ENCODE measurements around the gene ABLIM3. TPM values are rescaled to one million over a fixed set of nuclear protein-coding genes. Genes with fewer than 3 reads are reported as not detected.

ABLIM3 gene
- total RNA-seq, 2 experiments from 2014 or later = not detected

DNA sequence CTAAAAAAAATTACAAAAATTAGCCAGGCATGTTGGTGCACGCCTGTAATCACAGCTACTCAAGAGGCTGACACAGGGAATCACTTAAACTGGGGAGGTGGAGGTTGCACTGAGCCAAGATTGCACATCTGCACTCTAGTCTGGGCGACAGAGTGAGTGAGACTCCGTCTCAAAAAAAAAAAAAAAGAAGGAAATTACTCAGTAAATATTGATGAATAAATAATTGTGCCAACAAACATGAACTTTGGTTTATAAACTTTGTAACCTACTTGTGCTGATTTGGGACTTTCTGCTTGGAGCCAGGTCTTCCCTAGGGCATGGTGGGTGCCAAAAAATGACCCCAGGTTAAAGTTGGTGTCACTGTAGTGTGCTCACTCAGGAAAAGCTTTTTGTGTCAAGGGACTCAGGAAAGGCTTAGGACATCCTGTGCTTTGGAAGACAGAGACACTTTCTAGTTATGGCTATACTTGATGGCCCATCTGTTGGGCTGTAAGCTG, 19.0 kb downstream of the ABLIM3 start:
- H3K4me3 Mint-ChIP-seq = no peak overlapping the region
- DNase-seq (no peak), ATAC-seq (ENCODE audit: poor library complexity) (no peak)
- Histone ChIP-seq H3K4me3 (ENCODE audit: low read length) (no peak overlapping the region), H3K27ac (ENCODE audit: low read depth in 1 of 2, low read length in 2 of 2) (no peak overlapping the region), H3K27me3 (ENCODE audit: control insufficient read depth in 1 of 2, insufficient read depth in 2 of 2, low read length in 2 of 2) (no peaks in the 10 kb centered on the region), H3K36me3 (ENCODE audit: insufficient read depth, low read length) (no peaks in the 10 kb centered on the region), H3K9me3 (ENCODE audit: control insufficient read depth in 1 of 2, insufficient read depth in 1 of 2, low read length in 2 of 2) (no peaks in the 10 kb centered on the region), H3K4me1 (ENCODE audit: insufficient read depth, low read length) (no peaks in the 10 kb centered on the region)
- no peaks in the 10 kb centered on the region for H3K4me1 Mint-ChIP-seq (ENCODE audit: low read depth)
- TF ChIP-seq, protein P1, sequence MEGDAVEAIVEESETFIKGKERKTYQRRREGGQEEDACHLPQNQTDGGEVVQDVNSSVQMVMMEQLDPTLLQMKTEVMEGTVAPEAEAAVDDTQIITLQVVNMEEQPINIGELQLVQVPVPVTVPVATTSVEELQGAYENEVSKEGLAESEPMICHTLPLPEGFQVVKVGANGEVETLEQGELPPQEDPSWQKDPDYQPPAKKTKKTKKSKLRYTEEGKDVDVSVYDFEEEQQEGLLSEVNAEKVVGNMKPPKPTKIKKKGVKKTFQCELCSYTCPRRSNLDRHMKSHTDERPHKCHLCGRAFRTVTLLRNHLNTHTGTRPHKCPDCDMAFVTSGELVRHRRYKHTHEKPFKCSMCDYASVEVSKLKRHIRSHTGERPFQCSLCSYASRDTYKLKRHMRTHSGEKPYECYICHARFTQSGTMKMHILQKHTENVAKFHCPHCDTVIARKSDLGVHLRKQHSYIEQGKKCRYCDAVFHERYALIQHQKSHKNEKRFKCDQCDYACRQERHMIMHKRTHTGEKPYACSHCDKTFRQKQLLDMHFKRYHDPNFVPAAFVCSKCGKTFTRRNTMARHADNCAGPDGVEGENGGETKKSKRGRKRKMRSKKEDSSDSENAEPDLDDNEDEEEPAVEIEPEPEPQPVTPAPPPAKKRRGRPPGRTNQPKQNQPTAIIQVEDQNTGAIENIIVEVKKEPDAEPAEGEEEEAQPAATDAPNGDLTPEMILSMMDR (IDR thresholded peaks at IDR 0.05) = no peak
- no peaks in the 10 kb centered on the region for H3K9me3 Mint-ChIP-seq
- H3K27me3 Mint-ChIP-seq = no peaks in the 10 kb centered on the region
- CTCF ChIA-PET = no interaction called here
- POLR2A ChIA-PET = no interaction called here
- no peak overlapping the region for H3K27ac Mint-ChIP-seq
- H3K36me3 Mint-ChIP-seq (ENCODE audit: low read depth) = no peaks in the 10 kb centered on the region
- intact Hi-C loops (cut with DNase I, micrococcal nuclease) = loop anchor here in 1 of 2 experiments (5.0 kb wide), 1 partner anchor 52 kb away; no protein-coding TSS in a partner anchor

DNA sequence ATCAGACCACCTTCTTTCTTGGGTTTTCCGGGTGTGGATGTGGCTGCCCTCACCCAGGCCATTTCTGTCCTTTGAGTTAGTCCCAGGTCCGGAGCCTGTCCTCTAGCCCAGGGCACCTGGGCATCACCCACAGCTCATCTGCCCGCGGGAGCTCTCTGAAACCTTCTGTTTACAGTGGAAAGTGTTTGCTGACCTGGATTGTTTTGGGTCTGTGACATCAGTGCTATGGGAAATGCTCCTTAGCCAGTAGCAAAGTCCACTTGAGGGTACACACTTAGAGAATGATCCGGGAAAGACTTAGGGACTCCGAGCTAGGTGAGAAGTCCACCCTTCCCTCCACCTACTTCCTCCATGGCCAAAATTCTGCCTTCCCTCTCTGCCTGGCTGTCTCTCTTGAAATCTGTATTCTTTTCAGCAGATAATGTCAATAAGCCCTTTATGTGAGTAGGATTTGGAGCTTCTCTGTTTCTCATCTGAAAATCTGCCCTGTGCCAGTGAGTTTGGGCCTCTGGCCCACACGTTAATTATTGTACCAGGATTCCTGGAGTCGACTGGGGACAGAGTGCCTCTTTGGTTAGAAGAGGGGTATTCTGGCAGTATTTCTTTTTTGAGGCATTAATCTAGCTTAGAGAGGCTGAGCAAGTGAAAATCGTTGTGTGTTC, 19.9 kb downstream of the ABLIM3 start:
- intact Hi-C loops (cut with DNase I, micrococcal nuclease) = loop anchor here in 1 of 2 experiments (5.0 kb wide), 1 partner anchor 51 kb away; no protein-coding TSS in a partner anchor
- ATAC-seq (ENCODE audit: poor library complexity) (no peak), DNase-seq (no peak)
- Mint-ChIP-seq H3K4me3 (no peak overlapping the region), H3K36me3 (ENCODE audit: low read depth) (no peaks in the 10 kb centered on the region), H3K9me3 (no peaks in the 10 kb centered on the region), H3K27ac (no peak overlapping the region), H3K27me3 (no peaks in the 10 kb centered on the region), H3K4me1 (ENCODE audit: low read depth) (no peaks in the 10 kb centered on the region)
- Histone ChIP-seq H3K4me1 (ENCODE audit: insufficient read depth, low read length) (no peaks in the 10 kb centered on the region), H3K27me3 (ENCODE audit: control insufficient read depth in 1 of 2, insufficient read depth in 2 of 2, low read length in 2 of 2) (no peaks in the 10 kb centered on the region), H3K27ac (ENCODE audit: low read depth in 1 of 2, low read length in 2 of 2) (no peak overlapping the region), H3K4me3 (ENCODE audit: low read length) (no peak overlapping the region), H3K9me3 (ENCODE audit: control insufficient read depth in 1 of 2, insufficient read depth in 1 of 2, low read length in 2 of 2) (no peaks in the 10 kb centered on the region), H3K36me3 (ENCODE audit: insufficient read depth, low read length) (no peaks in the 10 kb centered on the region)
- ChIA-PET POLR2A (no interaction called here), CTCF (no interaction called here)
- TF ChIP-seq, protein P1 (IDR thresholded peaks at IDR 0.05) = no peak

DNA sequence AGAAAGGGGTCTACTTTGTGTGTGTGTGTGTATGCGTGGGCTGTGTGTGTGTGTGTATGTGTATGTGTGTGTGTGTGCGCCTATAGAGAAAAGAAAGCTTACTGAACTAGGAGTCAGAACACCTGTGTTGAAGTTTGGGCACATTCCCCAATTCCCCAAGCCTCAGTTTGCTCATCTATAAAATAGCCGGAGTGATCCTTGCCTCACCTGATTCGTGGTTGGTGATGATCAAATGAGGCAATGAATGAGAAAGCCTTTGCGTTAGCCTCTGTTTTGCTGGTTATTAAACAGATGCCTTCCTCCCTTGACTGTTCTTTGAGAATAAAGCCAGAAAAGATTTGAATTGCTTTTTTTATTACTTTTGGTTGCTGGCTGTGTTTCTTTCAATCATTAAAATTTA, 20.6 kb downstream of the ABLIM3 start:
- Mint-ChIP-seq H3K4me3 (no peak overlapping the region), H3K27me3 (no peaks in the 10 kb centered on the region), H3K4me1 (ENCODE audit: low read depth) (no peaks in the 10 kb centered on the region), H3K36me3 (ENCODE audit: low read depth) (no peaks in the 10 kb centered on the region), H3K9me3 (no peaks in the 10 kb centered on the region), H3K27ac (no peak overlapping the region)
- no peaks in the 10 kb centered on the region for H3K4me1 ChIP-seq (ENCODE audit: insufficient read depth, low read length)
- no peak overlapping the region for H3K4me3 ChIP-seq (ENCODE audit: low read length)
- no peaks in the 10 kb centered on the region for H3K27me3 ChIP-seq (ENCODE audit: control insufficient read depth in 1 of 2, insufficient read depth in 2 of 2, low read length in 2 of 2)
- ATAC-seq (ENCODE audit: poor library complexity) = no peak
- no peak overlapping the region for H3K27ac ChIP-seq (ENCODE audit: low read depth in 1 of 2, low read length in 2 of 2)
- H3K9me3 ChIP-seq (ENCODE audit: control insufficient read depth in 1 of 2, insufficient read depth in 1 of 2, low read length in 2 of 2) = no peaks in the 10 kb centered on the region
- TF ChIP-seq, protein P1 (IDR thresholded peaks at IDR 0.05) = no peak
- intact Hi-C loops (cut with DNase I, micrococcal nuclease) = loop anchor here in 1 of 2 experiments (5.0 kb wide), 1 partner anchor 50 kb away; no protein-coding TSS in a partner anchor
- POLR2A ChIA-PET = no interaction called here
- no peak for DNase-seq
- CTCF ChIA-PET = no interaction called here
- H3K36me3 ChIP-seq (ENCODE audit: insufficient read depth, low read length) = no peaks in the 10 kb centered on the region

All from CD4-positive, alpha-beta T cell (primary cell).